Erythroblast (primary cell): ENCODE data around the gene CIDEC.

Experiments used
- GATA1 ChIP-seq: IDR thresholded peaks from 2 replicates; pipeline ENCODE4 v1.6.1; 2011; ENCODE audit warnings: low read depth, mild to moderate bottlenecking, control low read depth, low read length, moderate library complexity
- POLR2A ChIP-seq: IDR thresholded peaks from 2 replicates; pipeline ENCODE4 v1.6.1; 2011; ENCODE audit warnings: mild to moderate bottlenecking, low read length

DNA sequence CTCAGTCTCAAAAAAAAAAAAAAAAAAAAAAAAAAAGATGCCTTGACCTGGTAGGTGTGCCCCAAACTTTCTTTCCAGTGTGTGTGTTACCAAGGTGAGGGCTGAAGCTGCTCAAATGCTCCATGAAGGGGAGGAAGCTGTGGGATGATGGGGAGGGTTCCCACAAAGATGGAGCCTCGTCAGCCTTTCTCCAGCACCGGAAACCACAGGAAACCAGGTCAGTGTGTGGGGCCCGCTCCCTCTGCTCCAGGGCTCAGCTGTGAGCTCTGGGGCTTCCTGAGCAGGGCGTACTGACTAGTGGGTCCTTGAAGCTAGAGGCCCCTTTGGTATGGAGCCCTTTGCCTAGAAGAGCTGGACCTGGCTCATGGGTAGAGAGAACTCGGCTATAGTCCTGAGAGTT is 21.9 kb upstream of the CIDEC start:
- no peak for TF ChIP-seq POLR2A
- TF ChIP-seq GATA1 = no peak
